Rectal smooth muscle tissue (tissue), 1 donor: ENCODE data around the gene PLA2G3.

Experiments used
- H3K27ac ChIP-seq: one replicate; pipeline ENCODE4 v1.7.0; 2013; ENCODE audit warnings: low read depth, low read length, inconsistent platforms
- H3K27me3 ChIP-seq: one replicate; pipeline ENCODE4 v1.7.0; 2013; ENCODE audit warnings: low read length; ENCODE audit not compliant: control insufficient read depth, insufficient read depth
- H3K36me3 ChIP-seq: one replicate; pipeline ENCODE4 v1.7.0; 2013; ENCODE audit warnings: low read length; ENCODE audit not compliant: control insufficient read depth, insufficient read depth
- H3K4me1 ChIP-seq: one replicate; pipeline ENCODE4 v1.7.0; 2013; ENCODE audit warnings: low read length; ENCODE audit not compliant: control insufficient read depth, insufficient read depth
- H3K4me3 ChIP-seq: one replicate; pipeline ENCODE4 v1.7.0; 2013; ENCODE audit warnings: low read length
- H3K9ac ChIP-seq: one replicate; pipeline ENCODE4 v1.7.0; 2013; ENCODE audit warnings: low read length

Gene PLA2G3

GRCh38 chr22:31162015-31162765 lies 21.9 kb upstream of the PLA2G3 start:
- Histone ChIP-seq H3K36me3 (no peaks in the 10 kb centered on the region), H3K27me3 (no peaks in the 10 kb centered on the region), H3K4me3 (no peak overlapping the region), H3K9ac (no peak overlapping the region), H3K4me1 (peaks cover 10% of the 10 kb centered on the region), H3K27ac (no peak overlapping the region)

- Histone ChIP-seq H3K4me1 (peaks cover 10% of the 10 kb centered on the region), H3K36me3 (no peaks in the 10 kb centered on the region), H3K9ac (no peak overlapping the region), H3K27me3 (no peaks in the 10 kb centered on the region), H3K4me3 (peak overlapping the region; percentile 83), H3K27ac (no peak overlapping the region)
Measured at GRCh38 chr22:31161386-31161785, 21.1 kb upstream of the PLA2G3 start.

- H3K9ac ChIP-seq: peak overlapping the region; percentile 74
- H3K27ac ChIP-seq: peak overlapping the region; percentile 72
- peaks cover 15% of the 10 kb centered on the region for H3K4me1 ChIP-seq
- H3K27me3 ChIP-seq: no peaks in the 10 kb centered on the region
- peak overlapping the region; percentile 83 for H3K4me3 ChIP-seq
- no peaks in the 10 kb centered on the region for H3K36me3 ChIP-seq
Measured at GRCh38 chr22:31160328-31160978, 20.1 kb upstream of the PLA2G3 start.

GRCh38 chr22:31155422-31155821 lies 15.1 kb upstream of the PLA2G3 start:
- peaks cover 10% of the 10 kb centered on the region for H3K4me1 ChIP-seq
- H3K36me3 ChIP-seq: no peaks in the 10 kb centered on the region
- H3K27ac ChIP-seq: peak overlapping the region; percentile 38
- H3K4me3 ChIP-seq: no peak overlapping the region
- no peak overlapping the region for H3K9ac ChIP-seq
- H3K27me3 ChIP-seq: no peaks in the 10 kb centered on the region

- H3K36me3 ChIP-seq: no peaks in the 10 kb centered on the region
- H3K27ac ChIP-seq: peak overlapping the region; percentile 38
- H3K4me1 ChIP-seq: peaks cover 10% of the 10 kb centered on the region
- H3K9ac ChIP-seq: no peak overlapping the region
- no peak overlapping the region for H3K4me3 ChIP-seq
- H3K27me3 ChIP-seq: no peaks in the 10 kb centered on the region
Measured at GRCh38 chr22:31154975-31155374, 14.7 kb upstream of the PLA2G3 start.

- no peak overlapping the region for H3K27ac ChIP-seq
- H3K36me3 ChIP-seq: no peaks in the 10 kb centered on the region
- peaks cover 13% of the 10 kb centered on the region for H3K4me1 ChIP-seq
- no peaks in the 10 kb centered on the region for H3K27me3 ChIP-seq
- no peak overlapping the region for H3K4me3 ChIP-seq
- H3K9ac ChIP-seq: no peak overlapping the region
Measured at GRCh38 chr22:31153357-31153756, 13.0 kb upstream of the PLA2G3 start.

- Histone ChIP-seq H3K27ac (no peak overlapping the region), H3K36me3 (no peaks in the 10 kb centered on the region), H3K4me3 (no peak overlapping the region), H3K9ac (no peak overlapping the region), H3K4me1 (peaks cover 13% of the 10 kb centered on the region), H3K27me3 (no peaks in the 10 kb centered on the region)
Measured at GRCh38 chr22:31151872-31152271, 11.6 kb upstream of the PLA2G3 start.

- no peak overlapping the region for H3K27ac ChIP-seq
- H3K4me3 ChIP-seq: no peak overlapping the region
- no peaks in the 10 kb centered on the region for H3K27me3 ChIP-seq
- H3K36me3 ChIP-seq: no peaks in the 10 kb centered on the region
- peaks cover 10% of the 10 kb centered on the region for H3K4me1 ChIP-seq
- no peak overlapping the region for H3K9ac ChIP-seq
Measured at GRCh38 chr22:31150615-31151014, 10.3 kb upstream of the PLA2G3 start.

- Histone ChIP-seq H3K27me3 (no peaks in the 10 kb centered on the region), H3K27ac (no peak overlapping the region), H3K4me3 (no peak overlapping the region), H3K4me1 (peaks cover 4% of the 10 kb centered on the region), H3K9ac (no peak overlapping the region), H3K36me3 (no peaks in the 10 kb centered on the region)
Measured at GRCh38 chr22:31148953-31149627, 8.8 kb upstream of the PLA2G3 start.

GRCh38 chr22:31148488-31148887 lies 8.2 kb upstream of the PLA2G3 start:
- no peak overlapping the region for H3K4me3 ChIP-seq
- H3K27ac ChIP-seq: no peak overlapping the region
- H3K9ac ChIP-seq: no peak overlapping the region

GRCh38 chr22:31144223-31144622 lies 3.9 kb upstream of the PLA2G3 start:
- Histone ChIP-seq H3K9ac (no peak overlapping the region), H3K27ac (no peak overlapping the region), H3K4me3 (no peak overlapping the region), H3K36me3 (no peaks in the 10 kb centered on the region), H3K4me1 (peaks cover 4% of the 10 kb centered on the region), H3K27me3 (no peaks in the 10 kb centered on the region)

More at GRCh38 chr22:31148488-31148887, 8.2 kb upstream of the PLA2G3 start:
- H3K4me1 ChIP-seq: peaks cover 4% of the 10 kb centered on the region
- no peaks in the 10 kb centered on the region for H3K27me3 ChIP-seq
- no peaks in the 10 kb centered on the region for H3K36me3 ChIP-seq

GRCh38 chr22:31143537-31143936 lies 3.2 kb upstream of the PLA2G3 start:
- H3K4me3 ChIP-seq: no peak overlapping the region
- no peaks in the 10 kb centered on the region for H3K36me3 ChIP-seq
- no peak overlapping the region for H3K27ac ChIP-seq
- no peaks in the 10 kb centered on the region for H3K27me3 ChIP-seq
- H3K9ac ChIP-seq: no peak overlapping the region
- no peaks in the 10 kb centered on the region for H3K4me1 ChIP-seq
